HT1080 (cell line): Measurements from ENCODE around the gene ZNF558. TPM values are rescaled to one million over a fixed set of nuclear protein-coding genes. Genes with fewer than 3 reads are reported as not detected.

Source experiments
- DNase-seq: peaks from one replicate; pipeline ENCODE4 v3.0.0-alpha.2; 2015; ENCODE audit warnings: low read depth
- polyA plus RNA-seq, 2 experiments: library from polyadenylated mRNA; depleted of rRNA; stranded (reverse); fragments of >200 nt; gene quantifications; 2 replicates each; pipeline ENCODE4 v1.2.3, GENCODE V29; 2015
- total RNA-seq: library from RNA; depleted of rRNA; stranded (reverse); fragments of >200 nt; shearing (Covaris generic); gene quantifications from 2 replicates; pipeline ENCODE4 v1.2.3, GENCODE V29; 2014; rRNA removed

The ZNF558 gene
- total RNA-seq: 0.11 and 0.13 TPM in 2 replicates
- 8.1 and 10.1 TPM in 2 replicates for polyA plus RNA-seq (2015; cell fraction: cytosol; rRNA removed)
- polyA plus RNA-seq (2015; cell fraction: nucleus; rRNA removed): 36.6 and 41.2 TPM in 2 replicates

GRCh38 chr19:8832132-8833021 lies at the start of gene ZNF558, which contains the start of gene MBD3L1:
TSS of gene ZNF558 (minus strand) at chr19:8832304. CDS start at chr19:8822659, 9,645 bp downstream.
TSS of gene MBD3L1 (plus strand) at chr19:8832377. CDS start at chr19:8842679, 10,302 bp downstream.
- DNase-seq: peak; percentile 27

- DNase-seq: no peak
Observed at GRCh38 chr19:8881512-8881911, 49.4 kb upstream of the ZNF558 start.

- no peak for DNase-seq
Observed at GRCh38 chr19:8880868-8881488, 48.9 kb upstream of the ZNF558 start.

DNA sequence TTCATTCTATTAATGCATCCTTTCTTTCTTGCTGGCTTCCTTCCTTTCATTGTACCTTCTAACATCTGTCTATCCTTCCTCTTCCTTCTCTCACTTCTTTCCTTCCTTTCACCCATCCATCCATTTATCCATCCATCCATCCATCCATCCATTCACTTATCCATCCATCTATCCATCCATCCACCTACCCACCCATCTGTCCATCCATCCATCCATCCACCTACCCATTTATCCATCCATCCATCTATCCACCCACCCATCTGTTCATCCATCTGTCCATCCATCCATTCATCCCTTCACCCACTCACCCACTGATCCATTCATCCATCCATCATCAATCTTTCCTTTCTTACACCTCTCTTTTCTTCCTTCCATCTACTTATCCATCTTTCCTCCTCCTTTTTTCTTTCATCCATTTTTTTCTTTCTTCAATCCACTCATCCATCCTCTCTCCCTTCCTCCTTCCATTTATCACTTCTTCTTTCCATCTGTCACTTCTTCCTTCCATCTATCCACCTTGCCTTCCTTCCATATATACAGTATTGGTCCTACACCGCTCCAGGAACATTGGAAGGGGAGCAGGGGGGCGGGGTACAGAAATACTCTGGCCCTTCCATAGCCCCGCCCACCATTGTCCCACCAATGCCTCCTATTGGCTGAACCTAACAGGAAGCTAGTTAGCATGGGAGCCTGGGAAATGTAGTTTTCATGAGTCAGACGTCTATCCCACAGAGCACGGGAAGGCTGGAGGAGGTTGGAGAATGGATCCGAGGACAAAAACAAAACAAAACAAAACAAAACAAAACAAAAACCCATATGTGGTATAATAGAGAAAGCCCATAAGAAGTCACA lies 46.0 kb upstream of the ZNF558 start:
- DNase-seq: peak; percentile 2

- no peak for DNase-seq
Observed at GRCh38 chr19:8866344-8866743, 34.2 kb upstream of the ZNF558 start.

DNA sequence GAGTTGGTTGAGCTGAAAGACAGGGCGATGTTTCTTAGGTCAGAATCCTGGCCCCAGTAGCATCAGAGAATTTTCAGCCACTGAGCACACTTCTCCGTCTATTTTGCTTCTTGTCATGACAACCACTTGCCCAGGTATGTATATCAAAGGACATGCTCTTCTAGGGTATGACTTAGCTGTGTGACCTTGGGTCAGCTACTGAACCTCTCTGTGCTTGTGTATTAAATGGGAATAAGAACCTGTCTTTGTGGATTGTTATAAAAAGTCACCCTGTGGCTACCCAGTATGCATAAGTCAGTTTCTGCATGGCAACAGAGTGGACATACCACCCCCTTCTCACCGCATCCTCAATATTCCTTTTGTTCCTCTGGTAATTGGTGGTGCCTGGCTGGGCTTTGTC lies 26.2 kb upstream of the ZNF558 start:
- no peak for DNase-seq

DNA sequence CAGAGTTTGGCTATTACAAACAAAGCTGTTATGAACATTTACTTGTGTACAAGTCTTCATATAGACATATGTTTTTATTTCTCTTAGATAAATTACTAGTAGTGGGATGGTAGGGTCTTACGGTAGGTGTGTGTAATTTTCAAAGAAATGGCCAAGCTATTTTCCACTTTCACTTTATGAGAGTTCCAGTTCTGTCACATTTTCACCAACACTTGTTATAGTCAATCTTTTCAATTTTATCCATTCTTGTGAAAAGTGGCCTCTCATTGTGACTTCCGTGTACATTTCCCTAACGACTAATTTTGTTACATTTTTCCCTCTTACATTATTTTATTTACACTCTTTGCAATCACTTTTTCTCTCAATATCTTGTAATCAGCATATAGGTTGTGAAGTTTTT lies 18.4 kb upstream of the ZNF558 start:
- no peak for DNase-seq

DNA sequence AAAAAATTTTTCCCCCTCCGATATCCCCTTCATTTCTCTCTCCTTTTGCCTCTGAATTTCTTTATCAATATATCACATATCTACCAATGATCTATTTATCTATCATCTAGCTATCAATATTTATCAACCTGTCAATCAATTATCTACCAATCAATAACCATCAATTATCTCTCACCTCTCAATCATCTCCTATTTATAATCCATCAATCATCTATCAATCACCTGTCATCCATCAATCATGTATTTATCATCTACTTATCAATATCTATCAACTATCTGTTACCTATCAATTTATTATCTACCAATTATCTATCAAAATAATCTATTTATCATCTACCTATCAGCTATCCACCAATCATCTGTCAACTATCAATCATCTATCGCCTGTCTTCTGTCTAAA lies 17.1 kb upstream of the ZNF558 start:
- no peak for DNase-seq

- no peak for DNase-seq
Observed at GRCh38 chr19:8846819-8847218, 14.7 kb upstream of the ZNF558 start.

DNA sequence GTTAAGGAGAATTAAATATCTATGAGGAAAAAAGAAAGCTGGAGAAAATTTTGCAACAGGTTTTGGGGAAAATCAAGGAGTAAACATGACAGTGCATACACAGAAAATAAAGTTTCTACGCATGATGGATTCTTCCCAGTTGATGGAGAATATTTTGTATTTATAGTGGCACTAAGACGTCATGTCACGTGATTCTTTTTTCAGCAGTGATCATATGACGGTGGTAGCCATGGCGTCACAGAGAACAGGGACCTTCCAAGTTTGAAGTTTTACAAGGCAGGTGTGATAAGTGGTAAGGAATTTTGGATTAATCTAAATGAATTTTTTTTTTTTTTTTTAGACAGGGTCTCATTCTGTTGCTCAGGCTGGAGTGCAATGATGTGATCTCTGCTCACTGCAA lies 8.6 kb upstream of the ZNF558 start:
- no peak for DNase-seq

- DNase-seq: no peak
Observed at GRCh38 chr19:8835877-8836276, 3.8 kb upstream of the ZNF558 start.

DNA sequence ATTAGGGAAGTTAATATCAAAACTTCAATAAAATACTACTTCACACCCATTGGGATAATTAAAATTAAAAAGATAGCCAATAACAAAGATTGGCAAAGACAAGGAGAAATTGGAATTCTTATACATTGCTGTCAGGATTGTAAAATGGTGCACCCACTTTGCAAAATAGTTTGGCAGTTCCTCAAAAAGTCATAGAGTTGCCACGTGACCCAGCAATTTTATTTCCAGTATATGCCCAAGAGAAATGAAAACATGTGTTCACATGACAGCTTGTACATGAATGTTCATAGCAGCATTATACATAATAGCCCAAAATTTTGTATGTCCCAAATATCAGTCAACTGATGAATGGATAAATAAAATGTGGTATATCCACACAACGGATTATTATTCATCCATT lies 3.3 kb upstream of the ZNF558 start:
- DNase-seq: no peak

GRCh38 chr19:8831832-8832131 lies 322 bp downstream of the ZNF558 start:
- no peak for DNase-seq

DNA sequence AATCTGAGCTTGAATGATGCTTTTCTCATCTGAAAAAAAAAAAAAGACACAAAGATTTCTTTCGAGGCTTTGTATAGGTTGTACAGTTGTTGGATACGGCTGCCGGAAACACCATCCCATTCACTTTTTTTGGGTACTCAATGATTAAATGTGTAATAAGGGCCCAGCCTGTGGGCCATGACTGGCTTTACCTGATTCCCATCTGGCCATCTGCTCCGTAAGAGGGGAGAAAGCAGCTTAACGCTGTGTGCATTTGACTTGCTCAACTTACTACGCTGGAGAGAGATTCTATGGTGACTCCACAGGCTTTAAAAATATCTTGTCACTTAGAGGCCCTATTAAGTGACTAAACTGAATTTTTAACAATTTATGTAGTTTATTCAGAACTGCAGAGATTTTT lies 731 bp downstream of the ZNF558 start:
- no peak for DNase-seq

DNA sequence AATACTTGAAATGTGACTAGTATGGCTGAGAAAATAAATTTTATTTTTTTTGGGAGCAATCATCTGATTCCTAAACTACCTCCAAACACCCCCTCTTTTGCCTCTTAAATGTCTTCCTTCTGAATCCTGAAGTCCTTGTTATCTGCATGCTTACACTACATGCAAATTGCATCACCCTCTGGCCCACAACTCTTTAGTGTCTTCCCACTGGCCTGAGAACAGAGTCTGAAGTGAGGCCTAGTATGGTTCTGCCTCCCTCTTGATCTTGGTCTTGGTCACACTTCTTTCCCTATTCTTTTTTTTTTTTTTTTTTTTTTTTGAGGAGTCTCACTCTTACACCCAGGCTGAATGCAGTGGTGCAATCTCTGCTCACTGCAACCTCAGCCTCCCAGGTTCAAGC lies 4.8 kb downstream of the ZNF558 start:
- DNase-seq: no peak

DNA sequence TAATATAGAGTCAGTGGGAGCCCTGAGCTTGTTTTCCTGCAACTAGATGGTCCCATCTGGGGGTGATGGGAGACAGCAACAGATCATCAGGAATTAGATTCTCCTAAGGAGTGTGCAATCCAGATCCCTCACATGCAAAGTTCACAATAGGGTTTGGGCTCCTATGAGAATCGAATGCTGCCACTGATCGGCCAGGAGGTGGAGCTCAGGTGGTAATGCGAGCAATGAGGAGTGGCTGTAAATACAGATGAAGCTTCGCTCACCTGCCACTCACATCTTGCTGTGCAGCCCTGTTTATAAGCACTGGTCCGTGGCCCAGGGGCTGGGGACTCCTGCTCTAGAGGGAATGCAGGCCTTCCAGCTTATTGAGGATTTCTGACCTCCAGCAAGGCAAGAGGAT lies 5.7 kb downstream of the ZNF558 start:
- DNase-seq: no peak

- no peak for DNase-seq
Observed at GRCh38 chr19:8821748-8822241, 10.3 kb downstream of the ZNF558 start.

GRCh38 chr19:8820234-8820633 lies 11.9 kb downstream of the ZNF558 start:
- no peak for DNase-seq

DNA sequence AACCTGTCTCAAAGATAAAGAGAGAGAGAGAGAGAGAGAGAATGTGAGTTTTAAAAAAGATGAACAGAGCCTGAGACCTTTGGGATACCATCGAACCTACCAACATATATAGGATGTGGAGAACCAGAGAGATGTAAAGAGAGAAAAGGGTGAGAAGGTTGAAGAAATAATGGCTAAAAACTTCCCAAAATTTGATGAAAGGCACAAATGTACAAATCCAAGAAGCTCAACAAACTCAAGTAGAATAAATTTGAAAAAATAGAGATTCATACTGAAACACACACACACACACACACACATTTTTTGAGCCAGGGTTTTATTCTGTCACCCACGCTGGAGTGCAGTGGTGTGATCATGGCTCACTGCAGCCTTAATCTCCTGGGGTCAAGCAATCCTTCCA lies 16.3 kb downstream of the ZNF558 start:
- DNase-seq: no peak

GRCh38 chr19:8814176-8814575 lies 17.9 kb downstream of the ZNF558 start:
- DNase-seq: no peak

DNA sequence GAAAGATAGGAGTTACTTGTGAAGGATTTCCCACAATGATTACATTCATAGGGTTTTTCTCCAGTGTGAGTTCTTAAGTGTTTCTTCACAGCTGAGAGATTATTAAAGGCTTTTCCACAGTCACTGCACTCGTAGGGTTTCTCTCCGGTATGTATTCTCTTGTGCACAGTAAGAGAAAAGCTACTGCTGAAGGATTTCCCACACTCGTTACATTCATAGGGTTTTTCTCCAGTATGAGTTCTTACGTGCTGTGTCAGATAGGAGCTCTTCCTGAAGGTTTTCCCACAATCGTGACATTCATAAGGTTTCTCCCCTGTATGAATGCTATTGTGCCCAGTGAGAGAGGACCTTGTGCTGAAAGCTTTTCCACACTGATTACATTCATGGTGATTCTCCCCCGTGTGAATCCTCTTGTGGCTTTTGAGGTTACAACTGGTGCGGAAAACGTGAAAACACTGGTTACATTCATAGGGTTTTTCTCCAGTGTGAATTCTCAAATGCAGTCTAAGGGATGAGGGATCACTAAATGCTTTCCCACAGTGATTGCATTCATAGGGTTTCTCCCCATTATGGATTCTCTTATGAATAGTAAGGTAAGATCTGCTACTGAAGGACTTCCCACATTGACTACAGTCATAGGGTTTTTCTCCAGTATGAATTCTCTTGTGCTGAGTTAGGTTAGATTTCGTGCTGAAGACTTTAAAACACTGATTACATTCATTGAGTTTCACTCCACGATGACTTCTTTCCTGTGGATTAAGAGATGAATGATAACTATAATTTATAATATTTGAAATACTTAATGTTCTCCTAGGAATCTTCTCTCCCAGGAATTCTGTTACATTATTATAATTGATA lies 20.6 kb downstream of the ZNF558 start:
- DNase-seq: no peak
